GM10847 (cell line): ENCODE results near the gene MTRF1.

Experiments
- POLR2A ChIP-seq: IDR thresholded peaks from 2 replicates; pipeline ENCODE4 v1.6.1; 2011; ENCODE audit not compliant: insufficient read length; ENCODE audit errors: extremely low read depth

The MTRF1 gene, protein sequence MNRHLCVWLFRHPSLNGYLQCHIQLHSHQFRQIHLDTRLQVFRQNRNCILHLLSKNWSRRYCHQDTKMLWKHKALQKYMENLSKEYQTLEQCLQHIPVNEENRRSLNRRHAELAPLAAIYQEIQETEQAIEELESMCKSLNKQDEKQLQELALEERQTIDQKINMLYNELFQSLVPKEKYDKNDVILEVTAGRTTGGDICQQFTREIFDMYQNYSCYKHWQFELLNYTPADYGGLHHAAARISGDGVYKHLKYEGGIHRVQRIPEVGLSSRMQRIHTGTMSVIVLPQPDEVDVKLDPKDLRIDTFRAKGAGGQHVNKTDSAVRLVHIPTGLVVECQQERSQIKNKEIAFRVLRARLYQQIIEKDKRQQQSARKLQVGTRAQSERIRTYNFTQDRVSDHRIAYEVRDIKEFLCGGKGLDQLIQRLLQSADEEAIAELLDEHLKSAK

DNA sequence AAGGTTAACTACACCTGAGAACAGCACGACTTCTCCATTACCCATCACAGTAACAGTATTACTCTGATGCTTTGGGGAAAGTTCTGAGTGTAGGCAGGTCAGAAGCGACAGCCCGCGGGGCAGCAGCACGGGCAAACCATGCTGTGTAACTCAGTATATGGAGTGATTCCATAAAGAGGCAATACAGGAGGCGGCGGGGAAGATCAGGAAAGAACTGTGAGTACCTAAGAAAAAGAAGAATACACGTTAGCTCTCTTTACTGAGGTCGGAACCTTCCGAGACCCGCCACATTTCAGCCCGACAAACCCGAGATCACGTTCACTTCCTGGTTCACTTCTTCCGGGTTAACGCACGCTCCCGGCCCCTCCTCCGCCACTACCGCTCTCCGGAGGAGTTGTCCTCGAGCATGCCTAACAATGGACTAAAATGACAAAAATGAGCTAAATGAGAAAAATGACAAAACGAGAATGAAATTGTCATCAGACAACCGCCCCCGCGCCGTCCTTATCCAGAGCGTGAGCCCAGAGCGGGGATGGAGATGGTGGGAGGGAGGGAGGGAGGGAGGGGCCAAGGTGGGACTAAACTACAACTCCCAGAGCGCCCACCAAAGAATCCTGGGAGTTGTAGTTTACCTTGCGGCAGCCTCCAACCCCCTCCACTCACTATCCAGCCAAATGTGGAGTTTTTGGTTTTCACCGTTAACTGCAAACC lies at the start of gene MTRF1:
TSS of gene MTRF1 (minus strand) at position 316 of the 711 bp plus-strand sequence. CDS start 2,669 bp downstream, outside the sequence.
- peak; percentile 57 for TF ChIP-seq POLR2A

DNA sequence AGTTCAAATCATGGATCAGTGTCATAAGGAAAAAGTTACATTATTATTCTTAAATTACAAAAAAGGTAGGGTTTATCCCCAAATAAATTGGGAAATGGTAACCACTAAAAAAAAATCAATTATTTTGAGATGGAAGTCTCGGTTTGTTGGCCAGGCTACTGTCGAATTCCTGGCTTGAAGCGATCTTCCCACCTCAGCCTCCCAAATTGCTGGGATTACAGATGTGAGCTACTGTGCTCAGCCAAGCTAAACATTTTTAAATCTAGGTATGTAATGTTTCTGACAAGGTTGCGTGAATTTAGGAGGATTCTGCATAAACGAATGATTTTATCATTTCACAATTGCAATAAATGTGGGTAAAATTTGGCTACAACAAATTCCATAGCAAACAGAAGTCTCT lies 49.7 kb upstream of the MTRF1 start:
- TF ChIP-seq POLR2A = no peak

DNA sequence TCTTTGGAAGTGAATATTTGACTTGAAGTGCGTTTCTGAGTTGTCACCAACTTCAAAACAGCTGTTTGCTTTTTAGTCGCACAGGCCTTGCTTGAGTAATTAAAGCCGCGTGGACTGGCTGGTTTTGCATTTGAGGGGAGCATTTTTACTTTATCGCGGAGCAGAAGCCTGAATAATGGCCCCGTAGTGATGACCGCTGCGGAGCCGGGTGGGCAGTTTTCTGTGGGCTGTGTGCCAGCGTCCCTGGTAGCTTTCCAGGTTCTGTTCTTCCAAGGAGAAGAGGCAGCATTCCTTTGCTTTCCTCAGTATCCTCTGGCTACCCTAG lies 48.8 kb upstream of the MTRF1 start:
- TF ChIP-seq POLR2A = no peak

DNA sequence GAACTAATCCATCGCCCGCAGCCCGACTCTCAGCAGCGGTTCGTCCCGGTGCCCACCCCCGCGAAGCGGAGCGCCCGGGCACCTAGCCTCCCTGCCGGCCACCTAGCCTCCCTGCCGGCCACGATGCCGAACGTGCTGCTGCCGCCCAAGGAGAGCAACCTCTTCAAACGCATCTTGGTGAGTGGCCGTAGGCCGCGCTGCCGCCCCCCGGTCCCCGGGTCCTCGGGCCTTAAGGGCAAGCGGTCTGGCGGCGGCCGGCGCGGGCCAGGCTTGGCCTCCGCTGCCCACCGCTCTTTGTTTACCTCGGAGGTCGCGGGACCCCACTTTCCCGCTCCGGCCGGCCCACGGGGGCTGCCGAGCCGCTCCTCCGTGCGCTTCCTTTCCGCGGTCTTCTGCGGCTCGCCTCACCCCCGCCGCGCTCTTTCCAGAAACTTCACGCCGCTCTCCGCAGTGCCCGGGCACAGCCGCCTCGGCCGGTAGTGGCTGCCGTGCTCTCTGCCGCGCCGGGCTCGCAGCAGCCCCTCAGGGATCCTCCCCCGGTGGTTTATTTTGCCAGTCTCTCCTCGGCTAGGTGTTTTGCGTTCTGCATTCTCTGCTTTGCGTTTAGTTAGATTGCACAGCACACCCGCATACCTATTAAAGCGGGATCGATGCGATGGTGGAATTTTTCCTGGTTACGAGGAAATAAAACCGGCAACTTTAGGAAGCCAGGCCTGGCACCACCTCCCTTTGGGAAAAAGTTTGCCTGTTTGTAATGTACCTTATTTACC lies 48.2 kb upstream of the MTRF1 start:
- TF ChIP-seq POLR2A = no peak

DNA sequence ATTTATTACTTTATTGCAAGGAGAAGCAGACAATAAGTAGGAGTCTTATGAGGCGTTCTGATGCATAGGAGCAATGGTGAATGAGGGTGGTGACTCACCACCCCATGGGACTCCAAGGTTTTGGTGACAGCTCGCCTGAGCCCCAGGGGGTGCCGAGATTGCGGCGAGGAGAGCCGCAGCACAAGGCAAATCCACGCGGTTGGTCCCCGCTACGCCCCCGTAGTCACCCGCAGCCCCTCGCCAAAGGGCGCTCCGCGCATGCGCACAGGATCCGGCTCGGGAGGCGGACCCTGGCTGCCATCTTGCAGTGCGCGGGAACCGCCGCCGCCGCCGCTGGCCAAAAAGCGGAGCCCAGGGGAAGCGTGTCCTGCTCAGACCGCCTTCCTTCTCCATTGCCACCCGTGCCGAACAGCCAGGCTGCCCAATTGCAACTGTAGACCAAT lies 47.6 kb upstream of the MTRF1 start, which contains the start of gene NAA16:
TSS of gene NAA16 (plus strand) at position 305 of the 443 bp plus-strand sequence. CDS start 262 bp downstream, outside the sequence.
- peak; percentile 72 for TF ChIP-seq POLR2A

DNA sequence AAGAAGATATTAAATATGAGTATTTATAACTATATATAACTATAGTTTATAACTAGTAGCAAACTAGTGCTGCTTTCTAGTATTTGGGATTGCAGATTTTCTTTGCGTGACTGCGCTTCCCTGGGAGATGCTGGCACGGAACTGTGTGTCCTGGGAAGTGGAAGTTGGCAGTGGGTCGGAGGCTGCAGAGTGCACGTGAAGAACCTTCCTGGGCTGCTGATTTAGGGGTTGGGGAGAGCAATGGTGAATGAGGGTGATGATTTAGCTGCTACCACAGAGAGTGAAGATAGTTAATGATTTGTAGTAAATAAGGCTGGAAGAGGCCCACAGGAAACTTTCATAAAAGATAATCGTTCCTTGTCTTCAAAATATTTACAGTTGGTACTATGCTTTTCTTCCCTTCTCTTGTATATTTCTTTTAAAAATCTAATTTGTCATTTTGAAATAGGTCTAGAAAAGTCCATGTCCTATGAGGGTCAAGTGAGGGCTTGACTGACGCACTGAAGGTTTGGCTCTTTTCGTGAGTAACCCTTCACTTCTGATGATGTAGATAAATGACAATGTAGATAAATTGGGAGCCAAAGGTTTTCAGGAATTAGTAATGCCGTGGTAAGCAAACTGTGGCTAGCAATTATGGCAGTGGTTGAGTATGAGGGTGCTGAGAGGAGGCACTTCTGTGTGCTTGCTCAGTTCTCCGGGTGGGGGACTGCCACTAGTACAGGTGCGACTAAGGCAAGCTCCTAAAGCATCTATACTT lies 44.7 kb upstream of the MTRF1 start:
- no peak for TF ChIP-seq POLR2A

DNA sequence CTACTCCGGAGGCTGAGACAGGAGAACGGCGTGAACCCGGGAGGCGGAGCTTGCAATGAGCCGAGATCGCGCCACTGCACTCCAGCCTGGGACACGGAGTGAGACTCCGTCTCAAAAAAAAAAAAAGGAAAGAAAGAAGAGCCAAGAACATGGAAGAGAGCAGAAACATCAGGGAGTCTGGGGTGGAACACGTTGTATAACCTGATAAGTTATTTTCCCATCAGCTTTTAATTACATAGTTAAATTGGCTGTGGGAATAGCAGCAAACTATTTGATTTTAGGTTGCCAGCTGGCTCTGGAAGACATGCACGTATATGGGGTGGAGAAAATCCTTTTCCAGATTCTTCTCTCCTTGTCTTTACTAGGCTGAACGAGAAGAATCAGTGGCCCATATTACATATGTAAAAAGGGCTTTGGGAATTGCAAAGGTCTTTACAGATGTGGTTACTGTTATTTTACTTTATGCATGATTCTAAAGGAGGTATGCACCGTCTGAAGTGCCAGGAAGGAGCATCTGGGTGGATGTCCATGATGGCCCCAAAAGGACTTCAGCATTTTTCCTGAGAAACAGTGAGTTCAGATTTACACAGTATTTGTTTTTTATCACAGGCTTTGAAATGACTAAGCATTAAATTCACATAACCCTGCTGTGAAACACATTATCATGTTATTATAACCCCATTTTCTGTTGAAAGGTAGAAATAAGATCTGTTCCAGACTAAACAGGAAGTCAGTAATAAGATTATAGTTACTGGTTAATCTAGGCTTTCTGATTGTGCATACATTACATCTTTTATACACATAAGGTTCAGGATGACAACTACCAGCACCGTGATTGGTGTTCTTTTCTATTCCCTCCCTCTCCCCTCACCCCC lies 43.1 kb upstream of the MTRF1 start:
- no peak for TF ChIP-seq POLR2A

DNA sequence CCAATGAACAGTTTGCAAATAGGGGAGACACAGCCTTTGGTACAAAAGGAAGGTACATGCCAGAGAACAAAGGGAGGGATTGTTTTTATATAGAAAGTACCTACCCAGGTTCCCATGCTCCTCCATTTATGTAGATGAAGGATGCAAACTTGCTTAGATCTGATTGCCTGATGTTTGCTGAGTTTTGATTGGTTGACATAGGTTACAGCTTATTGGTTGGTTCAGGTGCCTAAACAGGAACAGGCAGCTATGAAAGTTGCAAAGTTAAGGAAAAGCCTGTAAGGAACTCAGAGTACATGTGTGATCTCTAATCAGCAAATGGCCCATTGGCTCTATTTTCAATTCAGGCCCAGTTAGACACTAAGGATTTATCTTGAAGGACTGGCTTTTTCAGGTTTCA lies 41.2 kb upstream of the MTRF1 start:
- no peak for TF ChIP-seq POLR2A

DNA sequence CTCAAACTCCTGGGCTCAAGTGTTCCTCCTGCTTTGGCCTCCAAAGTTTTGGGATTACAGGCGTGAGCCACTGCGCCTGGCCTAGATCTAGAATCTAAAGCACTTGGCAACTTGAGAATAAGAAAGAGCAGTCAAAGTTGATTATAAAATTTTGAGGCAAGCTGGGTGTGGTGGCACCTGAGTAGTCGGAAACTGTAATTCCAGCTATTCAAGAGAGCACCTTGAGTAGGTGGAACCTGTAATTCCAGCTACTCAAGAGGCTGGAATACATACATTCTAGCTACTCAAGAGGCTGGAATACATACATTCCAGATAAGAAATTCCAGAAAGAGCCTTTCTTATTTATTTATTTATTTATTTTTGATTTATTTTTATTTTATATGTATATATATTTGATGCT lies 39.4 kb upstream of the MTRF1 start:
- no peak for TF ChIP-seq POLR2A

DNA sequence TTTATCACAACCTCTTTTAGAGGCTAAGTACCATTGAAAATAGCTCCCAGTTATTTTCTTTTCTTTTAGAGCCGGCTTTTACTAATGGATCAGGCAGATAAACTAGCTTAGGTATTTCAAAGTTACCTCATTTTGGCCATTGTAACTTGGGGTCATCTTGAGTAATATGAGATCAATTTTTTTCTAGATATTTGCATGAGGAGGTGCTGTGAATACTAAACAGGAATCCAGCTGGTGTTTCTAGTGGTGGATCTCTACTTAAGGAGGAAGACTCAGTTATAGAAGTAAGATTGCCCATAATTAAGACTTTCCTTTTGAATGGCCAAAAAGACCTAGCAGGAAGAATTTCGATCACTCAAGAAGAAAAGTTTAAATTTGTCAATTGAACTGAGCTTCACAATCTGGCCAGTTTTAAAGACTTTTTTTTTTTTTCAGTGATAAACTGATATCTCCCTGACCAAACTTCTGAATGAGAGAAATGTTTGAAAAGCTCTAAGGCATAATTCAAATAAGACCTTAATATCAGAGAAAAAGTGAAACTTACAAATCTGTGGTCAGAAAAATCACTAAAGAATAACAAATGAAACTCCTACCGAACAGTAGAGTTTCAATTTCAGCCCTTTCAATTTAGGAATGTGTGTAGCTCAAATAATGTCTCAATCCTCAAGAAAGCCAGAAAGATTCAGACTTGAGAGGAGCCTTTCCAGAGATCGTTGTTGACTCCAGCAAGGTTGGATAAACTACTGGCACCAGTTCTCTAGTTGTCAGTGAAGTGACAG lies 36.1 kb upstream of the MTRF1 start:
- no peak for TF ChIP-seq POLR2A

DNA sequence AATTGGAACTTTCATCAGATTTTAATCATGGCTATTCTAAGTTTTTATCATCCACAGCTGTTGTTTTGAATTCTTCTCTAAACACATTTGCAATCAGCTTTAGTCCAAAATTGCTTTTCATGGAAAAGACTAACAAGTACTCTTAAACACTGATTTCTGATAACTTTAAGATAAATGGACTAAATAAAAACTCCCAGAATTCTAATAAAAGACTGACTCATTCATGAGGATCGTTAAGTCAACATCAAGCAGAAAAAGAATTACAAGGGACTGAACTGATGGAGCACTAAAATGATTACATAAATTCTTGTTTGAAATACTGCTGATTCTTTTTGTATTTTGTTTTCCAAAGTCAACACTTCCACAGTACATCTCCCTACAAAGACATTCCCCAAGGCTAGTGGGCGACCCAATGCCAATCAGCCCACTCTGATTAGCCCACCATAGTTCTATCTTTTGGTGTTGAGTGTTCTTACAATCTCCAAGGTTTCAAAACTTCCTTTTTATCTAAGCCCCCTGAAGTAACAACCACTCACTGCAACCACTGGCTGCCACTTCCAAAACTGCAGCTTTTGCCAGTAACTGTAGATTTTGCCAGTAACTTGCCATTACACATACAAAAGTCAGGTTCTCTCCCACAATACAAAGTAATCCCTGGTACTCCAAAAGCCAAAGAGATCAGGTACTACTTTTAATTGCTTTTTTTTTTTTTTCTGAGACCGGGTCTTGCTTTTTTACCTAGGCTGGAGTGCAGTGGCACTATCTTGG lies 33.7 kb upstream of the MTRF1 start:
- no peak for TF ChIP-seq POLR2A

DNA sequence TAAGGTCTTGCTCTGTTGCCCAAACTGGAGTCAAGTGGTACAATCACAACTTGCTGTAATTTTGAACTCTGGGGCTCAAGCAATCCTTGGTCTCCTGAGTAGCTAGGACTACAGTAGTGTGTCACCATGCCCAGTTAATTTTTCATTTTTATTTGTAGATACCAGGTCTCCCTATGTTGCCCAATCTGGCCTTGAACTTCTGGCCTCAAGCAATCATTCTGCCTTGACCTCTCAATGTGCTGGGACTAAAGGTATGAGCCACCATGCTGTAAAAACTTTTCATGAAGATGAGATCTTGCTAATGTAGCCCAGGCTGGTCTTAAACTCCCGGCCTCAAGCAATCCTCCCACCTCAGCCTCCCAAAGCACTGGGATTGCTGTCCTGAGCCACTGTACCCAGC lies 32.6 kb upstream of the MTRF1 start:
- TF ChIP-seq POLR2A = no peak
